Umbilical cord (tissue), 2 donors: Measurements from ENCODE around the gene SARDH. TPM values are rescaled to one million over a fixed set of nuclear protein-coding genes. Genes with fewer than 3 reads are reported as not detected.

ENCODE experiments used
- DNase-seq: peaks from one replicate; pipeline ENCODE4 v3.0.0-alpha.2; 2015; ENCODE audit warnings: low spot score
- total RNA-seq: library from RNA; depleted of rRNA; stranded (reverse); fragments of >200 nt; gene quantifications from one replicate; pipeline ENCODE4 v1.2.3, GENCODE V29; 2014; ENCODE audit warnings: low replicate concordance; ENCODE audit not compliant: insufficient read depth

Gene SARDH
- total RNA-seq, 1 donor from 2014 or later, result 7.7 TPM

DNA sequence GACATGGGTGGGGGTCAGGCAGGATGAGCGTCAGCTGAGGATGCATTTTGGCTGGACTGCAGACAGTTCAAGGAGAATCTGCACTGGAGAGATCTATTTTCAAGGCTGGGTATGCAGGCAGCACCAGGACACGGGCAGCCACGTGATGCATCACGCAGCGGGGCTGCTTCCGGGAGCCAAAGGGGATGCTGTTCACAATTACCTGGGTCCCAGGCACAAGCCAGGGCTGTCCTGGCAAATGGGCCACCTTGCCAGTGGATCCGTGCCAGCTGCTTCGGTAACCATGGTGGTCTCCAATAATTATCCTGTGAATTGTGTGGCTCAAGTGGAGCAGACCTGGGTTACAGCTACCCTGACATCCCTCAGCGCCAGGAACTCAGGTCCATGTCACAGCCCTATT lies 84.5 kb downstream of the SARDH start:
- DNase-seq, result no peak

DNA sequence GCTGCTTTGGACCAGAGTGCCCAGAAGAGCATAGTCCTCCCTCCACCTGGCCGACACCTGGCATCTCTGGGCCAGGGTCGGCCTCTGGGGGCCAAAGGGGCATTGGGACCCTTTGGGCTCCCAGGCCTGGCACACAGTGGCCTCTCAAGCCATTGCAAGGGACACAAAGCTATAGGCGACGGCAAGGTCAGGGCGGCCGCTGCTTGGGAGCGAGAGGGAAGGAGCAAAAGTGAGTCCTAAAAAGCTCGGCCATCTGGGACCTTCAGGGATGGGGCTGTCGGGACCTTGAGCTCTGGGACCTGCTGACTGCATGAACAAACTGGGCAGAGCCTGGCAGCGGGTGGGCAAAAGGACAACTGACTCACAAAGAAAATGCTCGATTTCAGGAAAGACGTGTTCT lies 88.1 kb downstream of the SARDH start:
- DNase-seq, result no peak

DNA sequence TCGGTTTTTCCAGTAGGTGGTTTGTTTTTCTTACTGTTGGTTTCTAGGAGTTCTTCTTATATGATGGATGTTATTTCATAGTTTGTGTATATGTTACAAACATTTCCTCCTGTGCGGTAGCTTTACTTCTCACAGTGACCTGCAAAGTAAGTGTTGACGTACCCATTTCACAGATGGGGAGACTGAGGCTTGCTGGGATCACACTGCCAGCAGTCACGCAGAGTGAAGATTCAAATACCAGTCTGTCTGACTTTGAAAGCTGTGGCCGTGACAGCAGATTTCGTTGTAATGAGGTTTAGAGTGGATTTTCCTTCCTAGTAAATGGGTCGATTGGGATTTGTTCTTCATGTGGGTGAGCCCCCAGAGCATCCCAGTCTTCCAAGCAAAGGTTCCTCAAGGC lies 89.0 kb downstream of the SARDH start:
- no peak for DNase-seq

DNA sequence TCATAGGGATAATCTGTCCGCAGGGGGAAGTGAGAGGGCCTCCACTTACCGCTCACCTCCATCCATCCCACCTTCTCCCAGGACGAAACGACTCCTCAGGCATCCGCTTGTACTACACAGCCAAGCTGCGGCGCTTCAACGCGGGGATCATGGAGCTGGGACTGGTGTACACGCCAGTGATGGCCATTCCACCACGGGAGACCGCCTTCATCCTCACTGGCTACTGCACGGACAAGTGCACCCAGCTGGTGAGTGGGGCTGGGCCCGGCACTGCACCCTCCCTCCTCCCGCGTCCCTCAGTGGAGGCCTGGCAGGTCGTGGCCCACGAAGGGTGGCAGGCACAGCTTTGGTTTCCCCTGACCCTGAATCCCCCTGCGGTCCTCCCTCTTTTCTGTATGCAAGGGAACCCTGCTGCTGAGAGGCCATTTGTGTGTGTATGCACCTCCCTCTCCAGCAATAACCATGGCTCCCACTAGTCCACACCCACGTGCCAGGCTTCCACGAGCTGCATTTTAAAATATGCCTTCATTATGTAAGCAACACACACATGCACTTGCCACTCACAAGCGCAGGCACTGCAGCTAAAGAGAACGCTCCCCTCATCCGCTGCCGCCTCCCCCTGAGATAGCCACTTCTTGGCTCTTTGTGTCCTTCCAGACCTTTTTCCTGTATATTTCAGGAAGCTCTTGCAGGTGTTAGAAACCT lies 90.2 kb downstream of the SARDH start:
- DNase-seq, result no peak

DNA sequence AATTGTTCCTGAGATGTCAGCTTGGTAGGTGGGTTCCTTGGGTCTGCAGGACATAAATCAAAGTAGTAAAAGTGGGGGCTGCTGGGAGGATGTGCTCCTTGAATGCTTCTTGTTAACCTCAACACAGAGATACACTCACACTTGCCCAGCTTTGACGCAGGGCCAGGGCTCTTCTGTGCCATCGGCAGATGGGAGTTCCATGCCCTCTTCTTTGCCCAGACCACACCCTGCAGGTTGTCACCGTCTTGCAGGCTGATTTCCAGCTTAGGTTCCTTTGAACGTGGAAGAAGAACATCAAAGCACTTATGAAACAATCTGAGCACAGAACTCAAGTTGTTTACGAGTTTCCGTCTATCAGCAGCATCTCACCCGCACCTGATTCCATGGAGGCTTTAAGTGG lies 91.0 kb downstream of the SARDH start:
- DNase-seq, result no peak

DNA sequence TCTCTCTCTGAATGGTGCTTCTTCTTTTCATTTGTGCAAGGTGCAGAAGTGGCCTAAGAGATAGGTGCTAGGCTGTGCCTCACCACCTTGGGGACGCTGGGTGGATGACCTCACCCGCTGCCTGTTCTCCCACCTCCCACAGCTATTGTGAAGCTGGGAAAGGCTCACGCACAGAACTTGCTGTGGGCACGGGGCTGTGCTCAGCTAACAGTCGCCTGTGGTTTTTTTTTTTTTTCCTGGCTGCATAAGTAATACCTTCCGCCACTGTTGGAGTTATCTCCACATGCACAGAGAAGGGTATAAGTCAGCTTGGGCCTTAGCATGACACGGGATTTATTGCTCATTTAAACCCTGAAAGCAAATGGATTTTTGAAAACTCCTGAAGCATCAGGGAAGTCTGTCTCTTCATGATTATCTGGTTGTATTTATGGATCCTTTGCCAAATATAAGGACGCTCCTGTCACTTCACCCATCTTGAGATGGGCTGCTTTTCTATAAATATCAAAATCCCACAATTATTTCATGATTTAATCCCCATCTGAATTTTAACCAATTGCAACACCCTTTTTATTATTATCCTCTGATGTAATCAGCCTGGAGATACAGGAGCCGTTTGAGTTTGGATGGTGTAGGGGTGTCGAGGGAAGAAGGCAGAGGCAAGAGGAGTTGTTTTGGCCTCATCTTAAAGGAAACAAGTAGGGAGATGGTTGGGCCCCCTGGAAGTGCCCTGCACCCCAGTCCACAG lies 93.0 kb downstream of the SARDH start:
- DNase-seq, result peak; percentile 30

DNA sequence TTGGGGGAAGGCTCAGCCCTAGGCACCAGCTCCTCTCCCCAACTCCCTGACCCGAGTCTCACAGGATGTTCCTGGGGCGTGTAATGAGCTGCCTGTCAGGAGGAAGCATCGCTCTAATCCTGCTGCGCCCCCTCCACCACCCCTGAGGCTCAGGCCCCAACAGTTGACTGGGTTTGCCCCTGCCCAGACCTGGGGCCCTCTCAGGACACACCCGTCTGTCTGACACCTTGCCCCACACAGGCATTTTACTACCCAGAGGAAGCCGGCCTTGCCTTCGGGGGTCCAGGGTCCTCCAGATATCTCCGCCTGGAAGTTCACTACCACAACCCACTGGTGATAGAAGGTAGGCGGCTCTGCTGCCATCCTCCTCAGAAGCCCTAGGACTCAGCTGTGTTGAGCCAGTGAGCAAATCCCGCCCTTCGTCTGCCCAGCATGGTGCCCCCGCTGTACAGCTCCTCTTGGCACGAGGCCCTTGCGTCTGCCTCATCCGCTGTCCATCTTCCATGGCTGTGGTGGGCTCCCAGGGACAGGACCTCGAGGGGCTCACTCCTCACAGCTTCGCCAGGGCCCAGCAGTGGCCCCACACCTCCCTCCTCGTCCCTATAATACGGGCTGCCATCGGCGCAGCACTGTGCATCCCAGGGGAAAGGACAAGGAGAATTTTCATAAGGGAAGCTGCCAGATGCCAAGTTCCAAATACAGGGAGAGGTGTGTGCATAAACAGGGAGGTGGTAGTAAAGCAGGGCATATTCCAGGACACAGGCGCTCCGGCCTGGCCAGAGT lies 94.0 kb downstream of the SARDH start:
- DNase-seq, result no peak

DNA sequence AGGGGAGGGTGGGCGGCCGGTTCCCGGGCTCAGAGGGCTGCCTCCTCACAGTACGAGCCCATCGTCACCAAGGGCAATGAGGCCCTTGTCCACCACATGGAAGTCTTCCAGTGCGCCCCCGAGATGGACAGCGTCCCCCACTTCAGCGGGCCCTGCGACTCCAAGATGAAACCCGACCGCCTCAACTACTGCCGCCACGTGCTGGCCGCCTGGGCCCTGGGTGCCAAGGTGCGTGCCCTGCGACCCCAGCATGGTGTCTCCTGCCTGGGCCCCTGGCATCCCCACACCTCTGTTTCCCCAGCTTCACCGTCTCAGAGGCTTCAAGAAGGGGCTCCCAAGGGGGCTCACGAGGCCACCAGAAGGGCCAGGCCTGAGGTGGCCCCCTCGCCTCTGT lies 94.8 kb downstream of the SARDH start:
- no peak for DNase-seq

DNA sequence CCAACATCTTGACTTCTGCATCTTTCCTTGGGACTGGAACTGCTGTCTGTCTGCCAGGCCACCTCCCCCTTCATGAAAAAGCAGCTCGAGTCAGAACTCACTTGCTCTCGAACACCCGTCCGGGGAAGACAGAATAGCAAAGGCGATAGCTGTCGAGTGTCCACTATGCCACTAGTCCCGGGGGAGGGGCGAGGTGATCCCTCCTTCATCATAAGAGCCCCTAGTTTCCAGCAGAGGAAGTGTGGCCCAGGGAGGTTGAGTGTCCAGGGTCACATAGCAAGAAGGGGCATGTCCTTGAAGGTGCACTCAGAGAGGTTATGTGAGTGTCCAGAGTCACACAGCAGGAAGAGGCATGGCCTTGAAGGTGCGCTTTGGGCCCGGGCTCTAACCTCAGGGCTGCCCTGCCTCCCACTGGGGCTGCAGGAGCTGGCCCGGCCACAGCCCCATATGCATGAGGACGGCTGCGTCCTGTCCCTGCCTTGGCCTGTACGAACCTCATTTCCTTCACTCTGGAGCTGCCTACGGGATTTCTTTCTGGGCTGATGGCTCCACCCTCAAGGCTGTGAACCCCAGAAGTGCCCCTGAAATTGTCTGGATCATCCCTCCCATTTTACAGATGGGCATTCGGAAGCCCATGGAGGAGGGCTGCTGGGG lies 95.3 kb downstream of the SARDH start:
- DNase-seq, result no peak

DNA sequence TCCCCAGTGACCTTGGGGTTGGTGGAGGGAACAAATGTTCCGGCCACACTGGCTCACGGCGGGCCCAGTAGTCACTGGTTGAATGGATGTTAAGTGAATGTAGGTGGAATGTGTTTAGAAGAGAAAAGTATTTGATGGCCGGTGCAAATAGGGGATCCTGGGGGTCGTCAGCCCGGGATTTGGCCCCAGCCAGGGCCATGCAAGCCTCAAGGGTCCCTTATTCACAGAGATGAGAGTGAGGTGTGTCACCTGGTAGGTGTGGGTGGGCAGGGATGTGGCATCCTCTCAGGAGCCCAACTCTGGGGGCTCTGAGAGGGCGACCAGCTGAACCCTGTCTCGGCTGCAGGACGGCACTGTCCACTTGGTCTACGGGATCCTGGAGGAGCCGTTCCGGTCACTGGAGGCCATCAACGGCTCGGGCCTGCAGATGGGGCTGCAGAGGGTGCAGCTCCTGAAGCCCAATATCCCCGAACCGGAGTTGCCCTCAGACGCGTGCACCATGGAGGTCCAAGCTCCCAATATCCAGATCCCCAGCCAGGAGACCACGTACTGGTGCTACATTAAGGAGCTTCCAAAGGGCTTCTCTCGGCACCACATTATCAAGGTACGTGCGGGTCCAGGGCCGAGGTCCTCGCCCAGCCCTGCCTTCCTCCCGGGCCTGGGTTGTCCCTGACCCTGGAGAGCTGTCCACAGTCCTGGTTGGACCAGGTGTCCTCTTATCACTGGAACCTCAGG lies 96.1 kb downstream of the SARDH start:
- DNase-seq, result no peak

DNA sequence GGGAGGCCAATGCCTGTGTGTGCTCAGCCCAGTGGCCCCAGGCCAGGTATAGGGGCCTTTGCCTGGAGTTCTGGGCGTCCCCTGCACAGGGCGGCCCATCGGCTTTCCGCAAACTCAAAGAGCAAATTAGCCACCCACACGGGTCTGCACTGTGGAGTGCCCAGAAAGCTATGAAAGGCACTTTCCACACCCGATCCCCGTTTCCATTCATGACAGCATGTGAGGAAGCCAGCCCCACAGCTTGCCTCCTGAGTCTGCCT lies 96.8 kb downstream of the SARDH start:
- no peak for DNase-seq

DNA sequence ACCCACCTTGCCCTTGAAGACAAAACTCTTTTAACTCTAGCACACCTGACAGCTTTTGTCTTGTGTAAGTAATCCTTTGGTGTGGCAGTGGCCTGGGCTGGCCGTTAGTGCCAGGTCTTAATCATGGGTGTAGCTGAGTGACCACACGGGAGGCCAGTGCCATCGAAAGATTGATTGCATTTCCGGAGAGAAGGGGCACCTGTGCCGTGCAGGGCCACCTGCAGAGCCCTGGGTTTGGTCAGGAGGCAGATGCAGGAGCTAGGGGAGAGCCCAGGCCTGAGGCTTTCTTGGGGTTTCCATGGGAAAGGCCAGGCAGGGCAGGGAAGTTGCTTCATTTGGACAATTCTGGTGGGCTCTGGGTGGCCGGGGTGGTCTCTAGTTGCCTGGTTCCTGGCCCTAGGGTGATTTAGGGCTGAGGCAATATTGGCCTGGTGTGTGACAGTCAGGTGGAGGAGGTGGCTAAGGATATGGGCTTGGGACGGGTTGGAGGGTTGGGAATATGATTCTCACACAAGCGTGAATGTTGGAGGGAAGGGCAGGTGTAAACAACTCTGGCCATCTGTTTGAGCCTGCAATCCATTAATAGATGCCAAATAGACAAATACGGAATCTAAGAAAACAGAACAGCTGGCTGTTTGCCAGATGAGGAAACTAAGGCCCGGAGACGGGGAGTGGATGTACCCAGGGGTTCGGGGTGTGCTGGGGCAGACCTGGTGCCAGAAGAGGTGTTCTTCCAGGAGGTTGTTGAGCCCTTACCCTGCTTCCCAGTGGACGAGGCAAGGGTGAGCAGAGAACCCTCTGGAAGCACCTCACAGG lies 97.4 kb downstream of the SARDH start:
- no peak for DNase-seq

DNA sequence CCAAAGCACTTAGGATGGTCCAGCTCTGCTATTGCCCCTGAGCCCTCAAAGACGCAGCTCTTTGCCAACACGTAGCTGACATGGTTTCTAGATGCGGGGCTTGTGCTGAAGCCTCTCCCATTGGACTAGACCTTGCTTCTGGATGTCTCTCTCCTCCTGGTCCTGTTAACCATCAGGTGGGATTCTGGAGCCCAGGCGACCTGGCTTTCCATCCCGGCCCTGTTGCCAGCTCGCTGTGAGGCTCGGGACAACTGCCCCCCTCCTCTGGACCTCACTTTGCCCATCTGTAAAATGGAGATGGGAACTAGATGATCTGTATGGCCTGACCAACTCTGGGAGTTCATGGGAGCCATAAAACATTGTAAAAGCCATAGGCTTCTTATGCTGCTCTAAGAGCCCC lies 98.0 kb downstream of the SARDH start:
- DNase-seq, result no peak

DNA sequence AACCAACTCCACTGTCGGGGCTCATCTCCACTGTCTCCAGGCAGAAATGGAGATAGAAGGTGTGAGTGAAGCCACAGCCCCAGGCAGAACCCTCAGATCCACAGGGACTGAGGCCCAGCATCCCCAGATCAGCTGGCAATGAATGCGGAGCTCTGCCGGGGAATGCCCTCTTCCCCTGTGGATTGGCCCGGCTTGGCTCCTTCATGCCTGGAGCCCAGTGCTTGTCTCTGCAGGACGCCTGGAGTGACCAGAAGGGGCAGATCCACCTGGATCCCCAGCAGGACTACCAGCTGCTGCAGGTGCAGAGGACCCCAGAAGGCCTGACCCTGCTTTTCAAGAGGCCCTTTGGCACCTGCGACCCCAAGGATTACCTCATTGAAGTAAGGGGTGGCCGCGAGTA lies 98.5 kb downstream of the SARDH start:
- no peak for DNase-seq

DNA sequence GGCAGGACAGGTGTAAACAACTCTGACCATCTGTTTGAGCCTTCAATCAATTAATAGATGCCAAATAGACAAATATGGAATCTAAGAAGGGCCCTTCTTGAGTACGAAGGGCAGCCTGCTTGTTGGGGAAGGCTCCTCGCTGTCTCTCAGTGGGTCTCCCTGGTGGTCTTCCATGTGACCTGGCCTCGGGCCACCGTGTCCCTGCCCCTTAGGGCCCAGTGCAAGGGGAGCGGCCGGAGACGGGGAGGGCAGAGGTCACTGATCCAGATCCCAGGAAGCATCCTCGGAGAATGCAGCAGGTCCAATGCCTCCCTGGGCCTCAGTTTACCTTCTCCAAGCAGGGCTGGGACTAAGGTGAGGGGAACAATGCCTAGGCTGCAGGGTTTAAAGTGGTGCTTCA lies 99.4 kb downstream of the SARDH start:
- DNase-seq, result no peak

DNA sequence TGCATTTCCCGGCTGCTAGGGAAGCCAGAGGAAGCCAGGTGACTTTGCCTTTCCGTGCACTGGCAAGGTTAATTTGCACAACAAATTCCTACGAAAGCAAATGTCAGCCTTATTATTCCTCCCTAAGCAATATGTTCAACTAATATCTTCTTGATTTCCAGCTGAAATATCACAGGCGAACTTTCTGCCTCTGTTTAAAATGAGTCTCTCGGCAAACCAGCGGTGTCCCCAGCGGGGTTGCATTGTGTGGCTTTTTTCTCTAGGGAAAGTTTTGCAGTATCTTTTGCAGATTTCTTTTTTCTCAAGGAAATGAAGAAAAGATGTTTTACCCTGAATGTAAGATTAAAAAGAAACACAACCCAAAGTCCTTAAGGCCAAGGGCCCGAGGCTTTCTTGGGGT lies 100.1 kb downstream of the SARDH start:
- no peak for DNase-seq

DNA sequence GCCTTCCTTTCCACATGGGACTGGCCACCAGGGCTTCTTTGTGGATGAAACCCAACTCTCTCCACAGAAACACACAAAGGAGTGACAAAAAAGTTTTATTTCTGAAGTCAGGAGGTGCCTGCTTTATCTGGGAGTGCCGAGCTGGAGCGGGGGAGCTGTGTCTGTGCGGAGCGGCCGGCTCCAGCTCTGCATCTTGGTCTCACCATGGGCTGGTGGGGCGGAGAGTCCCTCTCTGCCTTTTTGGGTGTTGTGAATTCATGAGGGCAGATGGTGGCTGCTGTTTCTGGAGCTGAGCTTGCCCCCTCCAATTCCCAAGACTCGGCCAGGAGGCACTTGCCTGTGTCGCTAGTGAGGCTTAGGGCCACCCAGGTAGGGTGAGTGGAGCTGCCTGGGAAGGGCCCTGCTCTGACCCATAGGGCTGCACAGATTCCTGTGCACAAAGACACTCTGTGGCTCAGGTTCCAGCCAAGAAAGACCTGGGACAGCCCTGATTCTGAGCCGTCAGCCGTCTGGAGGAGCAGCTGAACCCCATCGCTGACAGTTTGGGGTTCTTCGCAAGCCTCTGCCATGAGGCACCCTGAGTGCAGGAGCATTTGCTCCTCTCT lies 100.6 kb downstream of the SARDH start:
- no peak for DNase-seq

DNA sequence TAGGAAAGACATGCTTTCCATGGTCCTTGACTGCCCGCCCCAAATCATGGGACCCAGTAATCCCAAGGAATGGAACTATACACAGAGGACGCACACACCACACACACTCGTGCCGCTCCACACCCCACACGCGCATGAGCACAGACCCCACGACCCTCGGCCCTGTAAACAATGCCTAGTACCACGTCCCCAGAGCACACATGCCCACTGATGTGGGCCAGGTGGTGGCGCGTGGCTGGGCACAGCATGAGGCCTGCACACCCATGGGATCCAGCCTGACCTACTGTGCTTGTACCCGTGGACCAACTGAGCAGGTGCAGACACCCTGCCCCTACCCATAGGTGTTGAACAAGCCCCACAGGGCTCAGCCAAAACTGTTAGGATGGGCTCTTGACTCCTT lies 101.2 kb downstream of the SARDH start:
- DNase-seq, result no peak

DNA sequence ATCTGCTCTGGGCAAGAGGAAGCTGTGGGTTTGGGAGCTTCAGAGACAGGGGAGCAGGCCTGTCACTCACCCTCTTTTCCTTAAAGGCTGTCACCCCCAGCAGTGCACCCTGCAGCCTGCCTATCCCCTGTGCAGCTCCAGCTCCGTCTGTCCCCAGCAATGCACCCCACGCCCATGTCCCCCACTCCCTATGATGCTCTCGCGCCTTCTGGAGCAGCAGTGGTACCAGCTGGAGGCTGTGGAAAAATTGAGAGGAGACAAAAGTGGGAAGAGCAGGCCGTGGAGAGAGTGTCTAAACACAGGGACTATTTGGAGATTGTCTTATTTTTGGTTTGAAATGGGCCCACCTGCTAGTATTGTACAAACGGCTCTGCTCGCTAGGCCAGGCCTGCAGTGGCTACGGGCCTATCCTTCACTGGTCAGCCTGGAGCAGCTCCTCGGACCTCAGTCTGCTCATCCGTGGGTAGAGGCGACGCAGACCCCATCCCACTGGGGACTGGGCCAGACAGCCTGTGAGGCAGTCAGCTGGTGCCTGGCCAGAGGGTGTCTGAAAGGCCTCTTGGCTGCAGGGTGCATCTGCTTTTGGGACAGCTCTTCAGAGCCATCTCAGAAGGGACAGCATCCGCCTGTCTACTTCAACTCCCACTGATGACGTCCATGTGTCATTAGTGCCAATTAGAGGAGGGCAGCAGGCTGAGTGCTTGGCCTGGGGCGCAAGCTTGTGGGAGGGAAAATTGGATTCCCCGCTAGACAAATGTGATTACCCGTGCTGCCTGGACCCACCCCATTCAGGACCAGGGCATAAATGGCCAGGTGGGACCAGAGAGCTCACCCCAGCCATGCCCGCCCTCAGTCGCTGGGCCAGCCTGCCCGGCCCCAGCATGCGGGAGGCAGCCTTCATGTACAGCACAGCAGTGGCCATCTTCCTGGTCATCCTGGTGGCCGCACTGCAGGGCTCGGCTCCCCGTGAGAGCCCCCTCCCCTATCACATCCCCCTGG lies 102.3 kb downstream of the SARDH start, which contains the start of gene DBH:
Gene DBH (plus strand): TSS at position 831 of the 999 bp plus-strand sequence. CDS start 9 bp downstream, at position 840.
- no peak for DNase-seq
